ENCODE data around the gene MRRF.
A peak's percentile ranks its signal among the peaks of the same experiment; 100 is the strongest.
"Not testable (repeated sequence)": the region's sequence is repeated elsewhere in the genome, so short reads cannot be mapped to it uniquely, and the experiment has no call there.

The MRRF gene

GRCh38 chr9:122277285-122277897, 12.7 kb downstream of the MRRF start:
- no peak for DNase-seq

- DNase-seq: no peak
These were observed 16.7 kb downstream of the MRRF start for GRCh38 chr9:122281368-122281767.

- peak in 1 of 2 donors; percentile 8 for DNase-seq
These were observed 22.1 kb downstream of the MRRF start for GRCh38 chr9:122286764-122287163.

DNA sequence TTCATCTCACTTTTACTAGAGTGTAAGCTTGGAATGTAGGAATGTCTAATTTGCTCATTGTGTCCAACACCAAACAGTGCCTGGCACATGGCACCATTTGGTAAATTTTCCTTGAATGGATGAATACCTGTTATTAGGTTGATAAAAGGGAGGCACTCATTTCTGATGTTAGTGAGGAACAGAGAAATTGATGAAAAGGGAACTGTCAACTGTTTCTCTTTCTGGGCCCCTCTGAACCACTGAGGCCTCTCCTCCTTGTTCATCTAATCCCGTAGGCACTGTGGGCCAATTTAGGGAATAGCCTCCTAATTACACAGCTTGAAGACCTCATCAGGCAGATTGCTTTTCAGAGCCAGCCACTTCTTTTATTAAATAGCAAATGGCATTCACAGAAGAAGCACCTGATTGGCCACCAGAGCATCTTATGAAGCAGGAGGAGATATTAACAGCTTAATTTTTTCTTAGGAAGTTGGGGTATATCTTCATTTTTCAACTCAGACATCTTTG, 22.6 kb downstream of the MRRF start:
- DNase-seq: no peak

DNA sequence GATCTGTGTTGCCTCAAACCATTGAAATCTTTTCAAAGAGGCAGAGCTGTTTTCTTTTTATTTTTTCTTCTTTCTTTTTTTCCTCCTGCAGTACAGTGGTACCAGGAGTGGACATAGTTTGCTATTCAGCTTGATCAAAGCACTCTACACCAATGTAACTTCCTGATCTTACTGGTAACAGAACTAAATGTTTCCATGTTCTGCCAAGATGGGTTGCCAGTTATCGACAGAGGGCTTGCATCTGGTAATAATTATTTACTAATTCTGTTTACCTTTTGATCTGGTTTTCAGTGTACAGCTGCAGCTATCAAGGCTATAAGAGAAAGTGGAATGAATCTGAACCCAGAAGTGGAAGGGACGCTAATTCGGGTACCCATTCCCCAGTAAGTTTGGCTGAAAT, 26.8 kb downstream of the MRRF start:
- no peak for DNase-seq

DNA sequence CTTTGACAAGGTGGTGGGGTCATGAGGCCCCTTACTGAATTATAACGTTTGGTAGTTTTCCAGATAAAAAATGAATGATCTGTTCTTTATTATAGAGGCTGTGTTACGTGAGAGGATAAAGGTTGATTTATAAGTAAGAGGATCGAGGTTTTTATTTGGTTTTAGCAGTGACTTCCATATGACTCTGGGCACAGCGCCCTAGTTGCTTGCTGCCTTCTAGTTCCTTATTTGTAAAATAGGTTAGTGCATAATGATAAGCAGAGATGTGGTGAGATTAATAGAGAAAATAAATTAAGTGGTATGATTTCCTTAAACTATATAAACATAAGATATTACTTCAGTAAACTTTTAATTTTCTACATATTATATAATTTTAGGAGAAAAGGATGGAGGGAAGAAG, 29.8 kb downstream of the MRRF start:
- no peak for DNase-seq

- DNase-seq: peak; percentile 82 to 90
These were observed 32.8 kb downstream of the MRRF start for GRCh38 chr9:122297512-122297911.

GRCh38 chr9:122302237-122303093, 37.8 kb downstream of the MRRF start:
- peak; percentile 2 to 15 for DNase-seq

GRCh38 chr9:122307061-122307460, 42.4 kb downstream of the MRRF start:
- DNase-seq: no peak

GRCh38 chr9:122307925-122308324, 43.2 kb downstream of the MRRF start:
- DNase-seq: no peak

GRCh38 chr9:122309861-122310260, 45.2 kb downstream of the MRRF start:
- no peak for DNase-seq

GRCh38 chr9:122314165-122314564, 49.5 kb downstream of the MRRF start:
- no peak for DNase-seq

GRCh38 chr9:122315534-122315933, 50.9 kb downstream of the MRRF start:
- no peak for DNase-seq

DNA sequence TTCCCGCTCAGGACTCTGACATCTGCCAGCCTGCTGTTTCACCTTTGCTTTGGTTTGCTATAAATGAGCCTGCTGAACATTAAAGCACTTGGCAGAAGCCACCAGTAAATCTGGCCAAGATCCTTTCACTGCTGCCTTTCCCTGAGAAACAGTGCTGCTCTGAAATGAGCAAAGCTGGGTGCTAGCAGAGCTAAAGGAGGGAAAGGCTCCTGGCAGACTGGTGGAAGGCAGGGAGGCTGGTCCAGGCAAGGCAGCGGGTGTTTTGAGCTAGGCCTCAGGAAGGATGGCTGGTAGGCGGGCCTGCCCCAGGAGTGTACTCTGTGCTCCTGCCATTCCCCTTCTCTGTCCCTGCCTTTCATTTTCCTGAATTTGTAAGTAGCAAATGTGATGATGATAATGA, 53.6 kb downstream of the MRRF start:
- DNase-seq: no peak

- no peak for DNase-seq
These were observed 55.8 kb downstream of the MRRF start for GRCh38 chr9:122320413-122320881.

GRCh38 chr9:122322553-122322952, 57.9 kb downstream of the MRRF start:
- DNase-seq: no peak

GRCh38 chr9:122324665-122325064, 60.0 kb downstream of the MRRF start:
- not testable (repeated sequence) for DNase-seq

- no peak for DNase-seq
These were observed 60.4 kb downstream of the MRRF start for GRCh38 chr9:122325124-122325523.

- no peak for DNase-seq
These were observed 62.5 kb downstream of the MRRF start for GRCh38 chr9:122327175-122327574.

- no peak for DNase-seq
These were observed 64.9 kb downstream of the MRRF start for GRCh38 chr9:122329597-122329996.

DNA sequence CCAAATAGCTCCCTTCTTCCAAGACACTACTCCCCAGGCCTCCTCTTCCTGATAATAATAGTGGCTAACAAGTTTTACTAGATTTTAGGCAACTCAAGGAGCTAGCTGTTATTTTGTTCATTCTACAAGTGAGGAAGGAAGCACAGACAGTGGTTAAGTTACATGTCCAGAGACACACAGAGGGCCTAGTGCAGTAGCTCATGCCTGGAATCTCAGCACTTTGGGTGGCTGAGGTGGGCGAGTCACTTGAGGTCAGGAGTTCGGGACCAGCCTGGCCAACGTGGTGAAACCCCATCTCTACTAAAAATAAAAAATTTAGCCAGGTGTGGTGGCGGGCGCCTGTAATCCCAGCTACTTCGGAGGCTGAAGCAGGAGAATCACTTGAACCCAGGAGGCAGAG, 65.8 kb downstream of the MRRF start:
- DNase-seq: not testable (repeated sequence)

- no peak for DNase-seq
These were observed 66.8 kb downstream of the MRRF start for GRCh38 chr9:122331523-122331927.

DNA sequence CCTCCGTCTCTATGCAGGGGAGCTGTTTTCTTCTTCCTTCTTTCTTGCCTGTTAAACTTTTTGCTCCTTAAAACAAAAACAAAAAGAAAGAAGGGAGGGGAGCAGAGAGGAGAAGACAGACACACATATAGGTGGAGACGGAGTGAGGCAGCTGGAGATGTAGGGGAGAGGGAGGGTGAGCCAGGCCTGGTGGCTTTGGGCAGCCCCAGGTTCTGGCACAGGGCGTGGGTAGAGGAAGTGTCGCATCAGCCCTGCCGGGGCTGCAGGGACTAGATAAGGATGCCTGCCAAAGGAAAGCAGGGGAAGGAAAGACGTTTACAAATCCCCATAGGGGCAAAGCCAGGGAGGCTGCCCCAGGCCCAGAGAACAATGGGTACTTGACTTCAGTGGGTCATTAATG, 67.4 kb downstream of the MRRF start:
- DNase-seq: no peak

DNA sequence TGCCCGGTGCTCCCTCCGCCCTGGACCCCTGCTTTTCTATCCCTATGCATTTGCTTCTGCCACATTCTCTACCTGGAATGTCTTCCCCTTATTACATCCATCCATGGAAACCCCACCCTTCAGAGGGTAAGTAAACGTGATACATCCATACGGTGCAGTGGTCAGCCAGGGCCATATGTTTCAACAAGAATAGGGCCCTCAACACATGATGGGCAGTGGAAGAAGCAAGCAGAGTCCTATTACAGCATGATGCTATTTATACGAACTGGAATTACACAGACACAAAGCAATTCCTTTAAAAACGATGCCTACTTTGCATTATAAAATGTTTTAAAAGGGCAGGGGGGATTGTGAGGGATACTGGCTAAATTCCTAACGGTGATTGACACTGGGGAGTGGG, 68.0 kb downstream of the MRRF start:
- DNase-seq: no peak

Data from inflammatory macrophage treated with lipopolysaccharide for 1 hour (primary cell).